GM12878 (cell line): ENCODE measurements around the gene RGS1. TPM values are rescaled to one million over a fixed set of nuclear protein-coding genes. Genes with fewer than 3 reads are reported as not detected.

Source experiments
- ATAC-seq: fragments of 200-7000 bp; cut with Tn5 transposase; 3 replicates; pipeline ENCODE4 v1.9.1; 2020; ENCODE audit warnings: mild to moderate bottlenecking, moderate library complexity
- BruUV-seq: library from RNA; stranded (reverse); fragments of 400-500 nt; replicated peaks from 2 replicates; lab custom pipeline; 2021; lab: Mats Ljungman, UMichigan
- CTCF ChIA-PET: fragments of 300-600 bp; sonication (Branson Sonifier 250); formaldehyde crosslinking; extraction: SDS; loops from one replicate; lab custom pipeline; 2021; ENCODE audit warnings: inconsistent platforms; lab: Yijun Ruan, JAX
- POLR2A ChIA-PET: fragments of 350-600 bp; formaldehyde crosslinking; extraction: SDS; loops from one replicate; lab custom pipeline; 2021; ENCODE audit warnings: inconsistent platforms; lab: Charles Lee
- RAD21 ChIA-PET: fragments of 300-600 bp; sonication (Branson Sonifier 250); formaldehyde crosslinking; loops from one replicate; lab custom pipeline; 2023; ENCODE audit warnings: antibody characterized with exemption; ENCODE audit not compliant: unreplicated experiment; lab: Charles Lee
- SMC1A ChIA-PET: fragments of 300-600 bp; sonication (Branson Sonifier 250); formaldehyde crosslinking; loops from one replicate; lab custom pipeline; 2023; ENCODE audit not compliant: unreplicated experiment, uncharacterized antibody; lab: Charles Lee
- DNase-seq: peaks from one replicate; pipeline ENCODE4 v3.0.0-alpha.2; 2011; ENCODE audit warnings: low read depth, low spot score
- FAIRE-seq: peaks from 3 replicates; lab custom pipeline; 2011; peaks lifted over from hg19 to GRCh38; lab: Jason Lieb, UNC
- H2AFZ ChIP-seq: 2 replicates; pipeline ENCODE4 v1.6.0; 2011; ENCODE audit warnings: low read depth, low read length, control low read depth; ENCODE audit not compliant: control insufficient read depth
- H3K27ac ChIP-seq: 2 replicates; pipeline ENCODE4 v1.5.1; 2011; ENCODE audit warnings: control low read depth; ENCODE audit not compliant: control insufficient read depth, insufficient read depth
- H3K27me3 ChIP-seq, 2 experiments: replicated peaks in 1 of 2; 2 replicates each; pipeline versions ENCODE4 v1.6.0 to v1.6.1; 2011; ENCODE audit warnings: low read length in 1 of 2; ENCODE audit not compliant: control insufficient read depth in 2 of 2, insufficient read depth in 2 of 2
- H3K36me3 ChIP-seq, 2 experiments: 2 replicates each; pipeline ENCODE4 v1.5.1; 2011; ENCODE audit warnings: low read length in 1 of 2; ENCODE audit not compliant: control insufficient read depth in 2 of 2, insufficient read depth in 2 of 2
- H3K4me1 ChIP-seq: 2 replicates; pipeline ENCODE4 v1.6.1; 2011; ENCODE audit warnings: mild to moderate bottlenecking, low read length, moderate library complexity, mixed read lengths; ENCODE audit not compliant: control insufficient read depth, insufficient read depth
- H3K4me2 ChIP-seq: 2 replicates; pipeline ENCODE4 v1.6.0; 2011; ENCODE audit warnings: control low read depth; ENCODE audit not compliant: control insufficient read depth, insufficient read depth
- H3K4me3 ChIP-seq: fragments of 200-600 bp; sonication (generic); 2 replicates; pipeline ENCODE4 v1.5.1; 2016
- H3K79me2 ChIP-seq: 2 replicates; pipeline ENCODE4 v1.6.0; 2011; ENCODE audit warnings: low read length; ENCODE audit not compliant: control insufficient read depth, insufficient read depth
- H3K9ac ChIP-seq: 2 replicates; pipeline ENCODE4 v1.8.0; 2011; ENCODE audit warnings: low read length, control low read depth, mixed read lengths; ENCODE audit not compliant: control insufficient read depth, insufficient read depth
- H3K9me3 ChIP-seq: replicated peaks from 3 replicates; pipeline ENCODE4 v1.5.1; 2011; ENCODE audit warnings: mild to moderate bottlenecking, low read length; ENCODE audit not compliant: control insufficient read depth, insufficient read depth
- H4K20me1 ChIP-seq: 2 replicates; pipeline ENCODE4 v1.6.0; 2011; ENCODE audit not compliant: control insufficient read depth, insufficient read depth
- CEBPB ChIP-seq, 2 experiments: fragments of 150-350 bp in 1 of 2; IDR thresholded peaks; 2 replicates each; pipeline ENCODE4 v1.6.1; 2012 to 2014; ENCODE audit warnings: low read depth in 2 of 2, low read length in 2 of 2, borderline replicate concordance in 1 of 2, inconsistent platforms in 1 of 2
- ETV6 ChIP-seq, 2 experiments: fragments of 450-650 bp in 1 of 2; IDR thresholded peaks in 1 of 2; conservative IDR thresholded peaks in 1 of 2; 2 replicates each; pipeline ENCODE4 v1.6.1; 2014; ENCODE audit warnings: antibody characterized with exemption in 1 of 2, borderline replicate concordance in 1 of 2, low read depth in 1 of 2, mild to moderate bottlenecking in 1 of 2, moderate library complexity in 1 of 2
- FOXM1 ChIP-seq: IDR thresholded peaks from 2 replicates; pipeline ENCODE4 v1.6.1; 2012; ENCODE audit warnings: low read depth, mild to moderate bottlenecking, inconsistent platforms, low read length, moderate library complexity
- JUND ChIP-seq: IDR thresholded peaks from 2 replicates; pipeline ENCODE4 v1.6.1; 2012; ENCODE audit warnings: low read depth, mild to moderate bottlenecking, low read length, improper control_type of control experiment, moderate library complexity
- MEF2B ChIP-seq: fragments of 450-650 bp; IDR thresholded peaks from 2 replicates; pipeline ENCODE4 v1.6.1; 2018; ENCODE audit warnings: mild to moderate bottlenecking, moderate library complexity; ENCODE audit not compliant: partially characterized antibody, poor library complexity, severe bottlenecking
- MXI1 ChIP-seq: fragments of 150-350 bp; IDR thresholded peaks from 2 replicates; pipeline ENCODE4 v1.6.1; 2011; ENCODE audit warnings: low read depth, mild to moderate bottlenecking, inconsistent platforms, low read length, improper control_type of control experiment
- NFYB ChIP-seq: IDR thresholded peaks from 2 replicates; pipeline ENCODE4 v1.6.1; 2011; ENCODE audit warnings: low read depth, mild to moderate bottlenecking, low read length, improper control_type of control experiment, moderate library complexity; ENCODE audit not compliant: insufficient read depth
- RCOR1 ChIP-seq: conservative IDR thresholded peaks from 2 replicates; pipeline ENCODE4 v1.6.1; 2012; ENCODE audit warnings: low read depth, low read length, improper control_type of control experiment
- RUNX3 ChIP-seq: IDR thresholded peaks from 2 replicates; pipeline ENCODE4 v1.6.1; 2012; ENCODE audit warnings: low read length, inconsistent platforms
- SIN3A ChIP-seq: IDR thresholded peaks from 2 replicates; pipeline ENCODE4 v1.6.1; 2012; ENCODE audit warnings: low read depth, low read length, improper control_type of control experiment
- SIX5 ChIP-seq: IDR thresholded peaks from 2 replicates; pipeline ENCODE4 v1.6.1; 2011; ENCODE audit warnings: mild to moderate bottlenecking, low read depth, low read length, moderate library complexity; ENCODE audit not compliant: severe bottlenecking
- SPI1 ChIP-seq: IDR thresholded peaks from 2 replicates; pipeline ENCODE4 v1.6.1; 2011; ENCODE audit warnings: low read depth, mild to moderate bottlenecking, low read length, moderate library complexity, borderline replicate concordance; ENCODE audit not compliant: insufficient read depth
- STAT3 ChIP-seq: IDR thresholded peaks from 2 replicates; pipeline ENCODE4 v1.6.1; 2011; ENCODE audit warnings: low read depth, low read length, improper control_type of control experiment
- TCF3 ChIP-seq: IDR thresholded peaks from 2 replicates; pipeline ENCODE4 v1.6.1; 2012; ENCODE audit warnings: low read depth, mild to moderate bottlenecking, low read length, borderline replicate concordance; ENCODE audit not compliant: insufficient read depth
- ZNF217 ChIP-seq: fragments of 450-650 bp; IDR thresholded peaks from 2 replicates; pipeline ENCODE4 v1.6.1; 2017; ENCODE audit warnings: antibody characterized with exemption, mild to moderate bottlenecking
- WGBS: methylation state at CpG from one replicate; pipeline ENCODE4 v1.1.6; 2016; ENCODE audit warnings: low lambda C conversion rate; ENCODE audit not compliant: insufficient replicate concordance, insufficient coverage; ENCODE audit errors: missing lambda C conversion rate; 5-methylcytosine and 5-hydroxymethylcytosine counted together
- in situ Hi-C: fragments of 300-500 bp; cut with MboI; formaldehyde crosslinking; loops from 9 replicates; pipeline ENCODE4 v1.14.3; 2018; ENCODE audit warnings: mixed read lengths
- intact Hi-C: fragments of 100-400 bp; cut with micrococcal nuclease; formaldehyde crosslinking; loops from one replicate; pipeline ENCODE4 v1.14.2; 2022; ENCODE audit not compliant: unreplicated experiment
- polyA plus RNA-seq, 11 experiments: library from polyadenylated mRNA; depleted of rRNA in 4 of 11; unstranded in 6 of 11; stranded (reverse) in 5 of 11; fragments of >200 nt; fragmentation: Nextera tagmentation in 4 of 11; fragmentation: Illumina TruSeq in 1 of 11; extraction: Ambion mirVana in 4 of 11; extraction: Trizol in 1 of 11; gene quantifications; 1 replicate in 1 of 11; 2 replicates in 10 of 11; pipeline versions ENCODE4 v1.2.1 to v1.2.3, GENCODE V29; 2011 to 2016; ENCODE audit warnings: inconsistent platforms in 2 of 11, missing spikeins in 2 of 11, low read depth in 1 of 11
- total RNA-seq, 4 experiments: library from RNA; depleted of rRNA in 3 of 4; stranded (reverse); fragments of >200 nt in 3 of 4; fragmentation: Illumina TruSeq in 1 of 4; extraction: Trizol in 1 of 4; gene quantifications; 2 replicates each; pipeline versions ENCODE4 v1.2.1 to v1.2.3, GENCODE V29; 2013 to 2021
- TF ChIP-seq, protein P1 (sequence below): fragments of 150-350 bp; IDR thresholded peaks from 2 replicates; pipeline ENCODE4 v1.6.1; 2016; ENCODE audit warnings: low read depth, low read length
- TF ChIP-seq, protein P2 (sequence below): IDR thresholded peaks from 2 replicates; pipeline ENCODE4 v1.6.1; 2011; ENCODE audit warnings: mild to moderate bottlenecking, low read depth, low read length, moderate library complexity; ENCODE audit not compliant: insufficient replicate concordance

The RGS1 gene
- total and polyA plus RNA-seq, 10 of the 15 experiments (the other 5 are each of a cell fraction or from before 2014, with no cell fraction given), result 20.7 to 882 (median 45.9) TPM

DNA sequence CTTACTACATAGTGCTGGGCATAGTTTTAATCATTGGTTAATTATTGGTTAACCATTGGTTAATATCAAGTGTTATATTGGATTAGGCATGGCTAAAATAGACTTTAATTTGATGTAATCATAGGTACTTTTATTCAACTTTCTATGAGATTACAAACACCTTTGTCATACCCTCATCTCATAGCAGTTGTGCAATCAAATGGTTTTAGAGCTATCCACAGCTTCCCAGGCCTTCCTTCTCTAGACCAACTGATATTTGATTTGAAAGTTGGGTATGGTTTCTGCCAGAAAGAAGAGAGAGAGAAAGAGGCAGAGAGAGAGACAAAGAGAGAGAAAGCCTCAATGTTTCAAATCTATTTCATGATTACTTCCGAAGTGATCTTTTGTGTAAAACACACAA is 9.6 kb upstream of the RGS1 start:
- Histone ChIP-seq H3K27me3 (no peaks in the 10 kb centered on the region), H3K9me3 (peaks cover 5% of the 10 kb centered on the region; the same call in 1 of the 3 replicates), H3K36me3 (no peaks in the 10 kb centered on the region), H3K79me2 (no peaks in the 10 kb centered on the region), H2AFZ (no peak overlapping the region), H3K4me3 (no peak overlapping the region), H3K4me1 (no peaks in the 10 kb centered on the region), H3K27ac (no peak overlapping the region), H3K4me2 (no peak overlapping the region), H3K9ac (no peak overlapping the region), H4K20me1 (no peaks in the 10 kb centered on the region)
- ChIA-PET CTCF (no interaction called here), SMC1A (no interaction called here), POLR2A (interaction anchor here (0.5 to 1.0 kb wide), 2 partner anchors 8 to 27 kb away, joined by 3 read pairs; no protein-coding TSS in a partner anchor), RAD21 (interaction anchor here (0.7 to 1.0 kb wide), 2 partner anchors 11 to 59 kb away, joined by 3 read pairs; no protein-coding TSS in a partner anchor)
- DNase-seq (no peak), ATAC-seq (no peak), FAIRE-seq (no peak)
- intact Hi-C loops, result no loop called here
- in situ Hi-C loops, result no loop called here
- BruUV-seq, result no TSS peak
- 50% methylated on average over 1 of the region's 1 CpG for WGBS
- TF ChIP-seq SIN3A (no peak), SIX5 (no peak), MEF2B (no peak), RCOR1 (no peak), ETV6 (conservative IDR thresholded peaks at IDR 0.05 in 1 of 2, IDR thresholded peaks at IDR 0.05 in 1 of 2; ENCODE audit: borderline replicate concordance in 1 of 2, low read depth in 1 of 2) (no peak), STAT3 (no peak), MXI1 (no peak), ZNF217 (no peak), RUNX3 (no peak), CEBPB (IDR thresholded peaks at IDR 0.05; ENCODE audit: borderline replicate concordance in 1 of 2, low read depth in 2 of 2, low read length in 2 of 2) (no peak), JUND (no peak), FOXM1 (no peak), SPI1 (no peak), TCF3 (no peak), NFYB (no peak)
- TF ChIP-seq, protein P1, sequence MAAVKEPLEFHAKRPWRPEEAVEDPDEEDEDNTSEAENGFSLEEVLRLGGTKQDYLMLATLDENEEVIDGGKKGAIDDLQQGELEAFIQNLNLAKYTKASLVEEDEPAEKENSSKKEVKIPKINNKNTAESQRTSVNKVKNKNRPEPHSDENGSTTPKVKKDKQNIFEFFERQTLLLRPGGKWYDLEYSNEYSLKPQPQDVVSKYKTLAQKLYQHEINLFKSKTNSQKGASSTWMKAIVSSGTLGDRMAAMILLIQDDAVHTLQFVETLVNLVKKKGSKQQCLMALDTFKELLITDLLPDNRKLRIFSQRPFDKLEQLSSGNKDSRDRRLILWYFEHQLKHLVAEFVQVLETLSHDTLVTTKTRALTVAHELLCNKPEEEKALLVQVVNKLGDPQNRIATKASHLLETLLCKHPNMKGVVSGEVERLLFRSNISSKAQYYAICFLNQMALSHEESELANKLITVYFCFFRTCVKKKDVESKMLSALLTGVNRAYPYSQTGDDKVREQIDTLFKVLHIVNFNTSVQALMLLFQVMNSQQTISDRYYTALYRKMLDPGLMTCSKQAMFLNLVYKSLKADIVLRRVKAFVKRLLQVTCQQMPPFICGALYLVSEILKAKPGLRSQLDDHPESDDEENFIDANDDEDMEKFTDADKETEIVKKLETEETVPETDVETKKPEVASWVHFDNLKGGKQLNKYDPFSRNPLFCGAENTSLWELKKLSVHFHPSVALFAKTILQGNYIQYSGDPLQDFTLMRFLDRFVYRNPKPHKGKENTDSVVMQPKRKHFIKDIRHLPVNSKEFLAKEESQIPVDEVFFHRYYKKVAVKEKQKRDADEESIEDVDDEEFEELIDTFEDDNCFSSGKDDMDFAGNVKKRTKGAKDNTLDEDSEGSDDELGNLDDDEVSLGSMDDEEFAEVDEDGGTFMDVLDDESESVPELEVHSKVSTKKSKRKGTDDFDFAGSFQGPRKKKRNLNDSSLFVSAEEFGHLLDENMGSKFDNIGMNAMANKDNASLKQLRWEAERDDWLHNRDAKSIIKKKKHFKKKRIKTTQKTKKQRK, result no peak
- TF ChIP-seq, protein P2, sequence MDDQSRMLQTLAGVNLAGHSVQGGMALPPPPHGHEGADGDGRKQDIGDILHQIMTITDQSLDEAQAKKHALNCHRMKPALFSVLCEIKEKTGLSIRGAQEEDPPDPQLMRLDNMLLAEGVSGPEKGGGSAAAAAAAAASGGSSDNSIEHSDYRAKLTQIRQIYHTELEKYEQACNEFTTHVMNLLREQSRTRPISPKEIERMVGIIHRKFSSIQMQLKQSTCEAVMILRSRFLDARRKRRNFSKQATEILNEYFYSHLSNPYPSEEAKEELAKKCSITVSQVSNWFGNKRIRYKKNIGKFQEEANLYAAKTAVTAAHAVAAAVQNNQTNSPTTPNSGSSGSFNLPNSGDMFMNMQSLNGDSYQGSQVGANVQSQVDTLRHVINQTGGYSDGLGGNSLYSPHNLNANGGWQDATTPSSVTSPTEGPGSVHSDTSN, result no peak
